GM18951 (cell line): Measurements from ENCODE around the gene CASP2.
"Not testable (repeated sequence)": the region's sequence is repeated elsewhere in the genome, so short reads cannot be mapped to it uniquely, and the experiment has no call there.

Experiments
- POLR2A ChIP-seq: IDR thresholded peaks from 4 replicates; pipeline ENCODE4 v1.6.1; 2011; ENCODE audit warnings: mild to moderate bottlenecking; ENCODE audit not compliant: insufficient read length, insufficient read depth; ENCODE audit errors: extremely low read depth
- in situ Hi-C: fragments of 300-500 bp; cut with MboI; formaldehyde crosslinking; loops from one replicate; pipeline ENCODE4 v1.12.0; 2022; ENCODE audit warnings: low sequenced_read_pairs, mixed read lengths, inconsistent platforms; ENCODE audit not compliant: unreplicated experiment

The CASP2 gene

DNA sequence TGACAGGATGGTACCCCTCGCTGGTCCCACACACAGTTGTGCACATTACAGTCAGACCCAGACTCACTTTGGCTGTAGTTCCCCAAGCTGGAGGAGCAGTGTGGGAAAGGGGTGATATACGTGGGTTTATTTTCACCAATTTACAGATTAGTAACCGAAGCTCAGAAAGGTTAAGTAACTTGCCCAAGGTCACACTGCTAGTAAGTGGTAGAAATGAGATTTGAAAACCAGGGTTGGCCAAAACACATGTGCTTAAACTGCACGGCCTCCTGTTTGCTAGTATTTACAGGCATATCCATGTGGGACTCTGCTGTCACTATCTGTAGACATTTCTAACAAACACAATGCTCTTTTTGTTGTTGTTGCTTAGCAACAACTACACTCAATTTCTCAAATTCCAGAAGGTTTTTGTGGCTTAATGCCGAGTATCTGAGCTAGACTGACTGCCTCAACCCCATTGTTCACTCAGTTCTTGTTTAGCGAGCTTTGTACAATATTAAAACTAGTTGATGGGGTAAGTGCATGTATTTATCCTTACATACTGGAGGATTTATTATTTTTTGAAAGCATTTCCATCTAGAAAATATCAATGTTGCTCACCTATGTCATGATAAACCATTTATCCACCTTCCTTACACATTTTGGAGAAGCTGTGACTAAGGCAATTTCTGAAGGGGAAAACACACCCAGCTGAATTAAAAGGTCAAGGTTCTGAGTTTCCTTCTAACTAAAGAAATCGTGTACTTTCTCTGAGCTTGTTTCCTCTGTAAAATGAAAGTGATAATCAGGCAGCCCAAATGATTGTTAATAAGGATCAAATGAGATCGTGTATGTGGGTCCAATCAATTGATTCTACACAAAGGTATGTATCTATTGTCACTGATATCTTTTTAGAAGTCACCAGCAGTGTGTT, 8.7 kb upstream of the CASP2 start:
- in situ Hi-C loops = no loop called here
- TF ChIP-seq POLR2A = no peak

DNA sequence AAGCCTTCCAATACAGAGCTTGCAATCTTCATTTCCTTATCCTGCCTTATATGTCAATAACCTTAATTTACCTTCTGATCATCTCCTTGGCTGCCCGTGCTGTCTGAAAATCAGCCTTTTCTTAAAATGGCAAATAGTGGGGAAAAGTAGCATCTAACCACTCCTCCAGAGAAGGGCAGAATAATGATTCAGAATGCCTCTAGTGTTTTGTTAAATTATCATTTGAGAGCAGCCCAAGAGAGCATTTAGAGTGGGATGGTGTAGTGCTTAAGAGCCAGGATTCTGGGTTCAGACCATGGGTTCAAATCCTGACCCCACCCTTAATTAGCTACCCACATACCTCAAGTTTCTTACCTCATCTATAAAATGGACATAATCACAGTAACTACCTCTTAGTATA, 8.0 kb upstream of the CASP2 start:
- in situ Hi-C loops = no loop called here
- no peak for TF ChIP-seq POLR2A

DNA sequence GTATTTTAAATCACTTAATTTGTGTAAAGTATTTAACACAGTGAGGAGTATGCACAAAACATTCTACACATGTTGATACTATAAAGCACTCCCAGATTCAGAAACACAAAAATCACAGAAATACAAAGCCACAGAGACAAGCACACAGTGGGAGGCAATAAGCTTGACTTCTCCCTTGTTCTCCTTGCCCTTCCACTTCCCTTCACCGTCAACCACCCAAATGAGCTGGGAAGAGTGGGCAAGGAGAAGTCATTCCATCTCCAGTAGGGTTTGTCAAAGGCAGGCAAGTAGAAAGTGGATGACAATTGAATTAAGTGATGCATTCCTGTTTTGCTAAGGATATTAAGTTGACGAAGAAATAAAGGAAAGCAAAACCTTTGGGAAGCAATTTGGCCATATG, 7.6 kb upstream of the CASP2 start:
- no peak for TF ChIP-seq POLR2A
- in situ Hi-C loops = no loop called here

DNA sequence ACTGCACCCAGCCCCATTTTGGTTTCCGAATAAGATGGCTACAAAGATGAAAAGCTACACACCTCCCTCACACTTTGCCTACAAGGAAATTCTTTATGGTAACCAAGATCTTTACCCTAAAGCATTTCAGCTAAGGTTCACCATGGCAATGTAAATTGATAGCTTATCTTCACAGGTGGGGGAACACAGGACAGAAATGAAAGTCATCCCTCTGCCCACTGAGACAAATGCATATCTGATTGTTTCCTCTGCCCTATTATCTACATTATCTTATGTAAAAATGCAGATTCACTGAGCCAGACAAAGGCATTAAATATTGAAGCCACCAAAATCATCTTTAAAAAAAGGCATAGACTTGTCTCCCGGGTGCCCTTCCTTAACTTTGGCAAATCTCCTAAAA, 6.6 kb upstream of the CASP2 start:
- in situ Hi-C loops = no loop called here
- TF ChIP-seq POLR2A = no peak

DNA sequence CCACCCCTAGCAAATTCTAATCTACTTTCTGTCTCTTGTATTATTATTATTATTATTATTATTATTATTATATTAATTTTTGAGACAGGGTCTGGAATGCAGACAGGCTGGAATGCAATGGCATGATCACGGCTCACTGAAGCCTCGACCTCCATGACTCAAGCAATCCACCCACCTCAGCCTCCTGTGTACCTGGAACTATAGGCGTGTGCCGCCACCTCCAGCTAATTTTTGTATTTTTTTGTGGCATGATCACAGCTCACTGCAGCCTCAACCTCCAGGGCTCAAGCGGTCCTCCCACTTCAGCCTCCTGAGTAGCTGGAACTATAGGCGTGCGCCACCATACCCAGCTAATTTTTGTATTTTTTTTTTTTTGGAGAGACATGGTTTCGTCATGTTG, 6.0 kb upstream of the CASP2 start:
- in situ Hi-C loops = no loop called here

DNA sequence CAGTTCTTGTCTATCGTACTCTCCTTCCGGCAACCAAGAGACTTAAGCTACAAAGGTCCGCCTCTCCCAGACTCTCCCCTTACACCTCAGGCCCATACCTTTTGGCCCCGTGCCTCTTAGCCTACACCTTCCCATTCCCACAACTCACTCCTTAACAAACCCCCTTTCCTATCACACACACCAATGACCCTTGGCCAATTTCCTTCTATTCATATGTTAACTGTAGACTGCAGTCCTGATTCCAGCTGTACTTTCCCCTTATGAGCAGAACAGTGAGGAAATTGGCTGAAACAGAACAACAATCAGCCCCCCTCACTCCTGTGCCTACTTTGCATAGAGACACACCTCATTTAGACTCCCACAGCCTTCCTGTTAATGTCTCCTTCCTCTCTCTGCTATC, 4.8 kb upstream of the CASP2 start:
- no peak for TF ChIP-seq POLR2A
- in situ Hi-C loops = no loop called here

More for the DNA sequence above, 6.0 kb upstream of the CASP2 start:
- TF ChIP-seq POLR2A = no peak

DNA sequence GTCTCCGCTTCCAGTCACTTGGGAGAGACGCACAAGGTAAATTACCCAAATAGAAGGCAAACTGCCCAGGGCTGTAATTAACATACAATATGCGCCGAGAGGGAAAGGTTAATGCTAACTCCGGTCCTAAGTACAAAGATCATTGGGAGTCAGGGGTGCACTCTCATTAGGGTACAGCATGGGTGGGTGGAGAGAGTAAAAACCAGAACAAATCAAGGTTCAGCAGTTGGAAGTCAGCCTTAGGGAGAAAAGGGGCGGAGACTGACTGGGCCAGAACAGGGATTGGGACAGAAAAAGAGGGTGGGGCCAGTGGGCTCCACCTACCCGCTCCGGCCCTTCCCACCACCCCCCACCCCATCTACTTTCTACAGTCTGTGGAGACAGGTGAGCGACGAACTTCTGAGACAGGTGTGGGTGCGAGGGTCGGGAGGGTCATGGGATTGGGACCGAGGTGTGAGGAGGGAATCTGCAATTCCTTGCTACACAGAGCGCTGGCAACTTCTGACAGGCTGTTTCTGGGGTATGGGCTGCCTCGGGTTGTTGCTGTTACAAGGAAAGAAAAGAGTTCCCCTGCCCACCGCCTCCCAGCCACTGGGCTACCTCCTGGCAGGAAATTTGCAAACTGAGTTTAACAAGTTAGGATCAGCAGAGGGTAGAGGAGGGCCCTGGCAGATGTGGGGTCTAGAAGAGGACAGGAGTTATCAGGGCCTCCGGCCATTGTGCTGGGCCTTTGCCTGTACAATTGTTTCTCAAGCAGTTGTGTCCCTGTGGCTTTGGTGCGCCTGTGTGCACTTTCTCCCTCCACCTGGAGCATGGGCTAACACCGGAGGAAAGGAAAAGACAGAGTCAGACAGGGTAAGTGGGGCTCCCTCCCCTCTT, 3.3 kb upstream of the CASP2 start, which contains the start of gene TMEM139:
TSS of gene TMEM139 (plus strand) at position 368 of the 879 bp plus-strand sequence. CDS start 1,000 bp downstream, outside the sequence.
- no peak for TF ChIP-seq POLR2A

DNA sequence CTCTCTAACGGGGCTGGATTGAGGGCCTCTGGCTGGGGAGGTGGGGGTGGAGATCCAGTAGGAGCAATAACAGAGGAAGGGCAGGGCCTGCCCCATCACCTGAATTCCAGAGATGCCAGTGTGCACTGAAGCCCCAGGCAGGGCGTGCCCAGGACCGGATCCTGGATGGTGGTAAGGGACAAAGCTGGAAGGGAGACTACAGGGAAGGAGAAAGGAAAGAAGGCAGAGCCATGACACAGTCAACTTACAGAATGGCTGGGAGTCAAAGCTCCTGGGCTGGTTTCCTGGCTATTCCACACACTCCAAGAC, 2.7 kb upstream of the CASP2 start:
- no peak for TF ChIP-seq POLR2A
- in situ Hi-C loops = no loop called here

More for the DNA sequence above, 3.3 kb upstream of the CASP2 start, which contains the start of gene TMEM139:
- in situ Hi-C loops = no loop called here

DNA sequence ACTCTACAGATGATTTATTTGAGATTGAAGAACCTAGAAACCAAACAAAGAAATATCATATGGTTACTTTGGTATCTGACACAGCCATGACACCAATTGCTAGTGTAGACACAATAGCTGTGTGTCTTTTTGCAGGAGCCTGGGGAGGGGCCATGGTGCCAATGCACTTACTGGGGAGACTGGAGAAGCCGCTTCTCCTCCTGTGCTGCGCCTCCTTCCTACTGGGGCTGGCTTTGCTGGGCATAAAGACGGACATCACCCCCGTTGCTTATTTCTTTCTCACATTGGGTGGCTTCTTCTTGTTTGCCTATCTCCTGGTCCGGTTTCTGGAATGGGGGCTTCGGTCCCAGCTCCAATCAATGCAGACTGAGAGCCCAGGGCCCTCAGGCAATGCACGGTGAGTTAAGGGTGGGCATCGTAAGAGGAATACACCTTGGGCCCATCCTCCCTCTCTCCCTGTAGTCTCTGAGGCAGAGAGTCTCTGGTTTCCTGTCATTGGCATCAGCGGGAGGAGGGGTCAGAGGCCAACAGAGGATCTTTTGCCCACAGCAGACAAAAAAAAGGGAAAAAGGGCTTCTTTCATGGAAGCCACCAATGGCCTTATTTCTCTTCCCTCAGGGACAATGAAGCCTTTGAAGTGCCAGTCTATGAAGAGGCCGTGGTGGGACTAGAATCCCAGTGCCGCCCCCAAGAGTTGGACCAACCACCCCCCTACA, 2.2 kb upstream of the CASP2 start:
- TF ChIP-seq POLR2A = no peak
- in situ Hi-C loops = no loop called here

DNA sequence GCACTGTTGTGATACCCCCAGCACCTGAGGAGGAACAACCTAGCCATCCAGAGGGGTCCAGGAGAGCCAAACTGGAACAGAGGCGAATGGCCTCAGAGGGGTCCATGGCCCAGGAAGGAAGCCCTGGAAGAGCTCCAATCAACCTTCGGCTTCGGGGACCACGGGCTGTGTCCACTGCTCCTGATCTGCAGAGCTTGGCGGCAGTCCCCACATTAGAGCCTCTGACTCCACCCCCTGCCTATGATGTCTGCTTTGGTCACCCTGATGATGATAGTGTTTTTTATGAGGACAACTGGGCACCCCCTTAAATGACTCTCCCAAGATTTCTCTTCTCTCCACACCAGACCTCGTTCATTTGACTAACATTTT, 1.6 kb upstream of the CASP2 start:
- no peak for TF ChIP-seq POLR2A
- in situ Hi-C loops = no loop called here

DNA sequence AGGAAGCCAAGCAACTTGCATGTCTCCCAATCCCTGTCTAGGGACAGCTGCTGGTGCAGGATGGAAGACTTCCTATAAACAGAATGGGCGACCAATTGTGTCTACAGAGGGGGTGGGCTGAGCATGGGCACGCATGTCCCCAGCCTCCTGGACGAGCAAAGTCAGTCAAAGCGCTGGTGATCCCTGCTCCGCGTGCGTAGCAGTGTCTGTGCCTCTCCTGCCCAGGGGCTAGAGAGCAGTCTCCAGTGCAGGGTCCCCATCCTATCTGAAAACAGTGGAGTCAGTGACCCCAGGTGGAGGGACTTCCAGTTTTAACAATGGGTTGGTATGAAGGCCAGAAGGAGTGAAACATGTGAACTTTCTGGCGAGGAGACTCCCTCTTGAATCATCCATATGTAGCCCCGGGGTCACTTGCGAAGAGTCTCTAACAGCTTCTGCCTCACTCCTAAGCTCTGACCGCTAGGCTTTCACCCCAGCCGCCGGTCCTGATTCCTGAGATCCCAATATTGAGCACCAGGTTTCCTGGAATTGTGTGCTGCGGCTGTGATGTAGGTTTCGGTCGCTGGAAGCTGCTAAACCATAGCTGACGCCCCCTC, 714 bp upstream of the CASP2 start:
- no peak for TF ChIP-seq POLR2A
- in situ Hi-C loops = no loop called here

DNA sequence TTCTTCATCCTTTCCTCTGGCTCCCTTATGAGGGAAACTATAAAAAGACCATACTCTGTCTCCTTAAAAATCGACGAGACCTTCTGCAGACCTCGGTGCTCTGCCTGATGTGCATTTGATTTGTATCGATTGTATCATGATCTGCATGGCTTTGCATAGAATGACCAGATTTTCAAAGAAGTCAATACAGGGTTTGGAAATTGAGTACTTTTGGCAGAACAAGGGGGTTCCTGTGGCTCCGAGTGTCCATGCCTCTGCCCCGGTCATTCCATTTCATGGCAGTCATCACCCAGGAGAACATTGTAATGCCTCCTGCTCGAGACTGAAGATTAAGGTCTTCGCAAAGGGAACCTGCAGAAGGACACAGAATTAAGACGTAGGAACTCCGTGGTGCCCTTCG, 685 bp downstream of the CASP2 start:
- in situ Hi-C loops = no loop called here
- TF ChIP-seq POLR2A = no peak

DNA sequence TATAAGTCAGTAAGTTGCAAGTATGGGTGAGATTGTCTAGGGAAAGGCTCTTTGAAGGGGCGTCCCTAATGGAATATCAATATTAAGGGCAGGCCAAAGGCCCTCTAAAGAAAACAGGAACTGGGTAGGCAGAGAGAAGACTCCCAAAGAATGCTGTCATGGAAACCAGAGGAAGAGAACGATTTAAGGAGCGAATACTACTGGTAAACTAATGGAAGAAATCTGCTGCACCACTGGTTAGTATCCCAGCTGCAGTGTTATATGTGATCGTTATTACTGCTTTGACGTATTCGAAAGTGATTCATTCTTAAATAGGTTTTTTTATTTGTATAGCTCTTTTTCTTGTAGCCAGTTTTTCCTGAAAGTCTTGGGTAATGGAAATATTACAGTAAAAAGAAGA, 1.3 kb downstream of the CASP2 start:
- in situ Hi-C loops = no loop called here
- no peak for TF ChIP-seq POLR2A

DNA sequence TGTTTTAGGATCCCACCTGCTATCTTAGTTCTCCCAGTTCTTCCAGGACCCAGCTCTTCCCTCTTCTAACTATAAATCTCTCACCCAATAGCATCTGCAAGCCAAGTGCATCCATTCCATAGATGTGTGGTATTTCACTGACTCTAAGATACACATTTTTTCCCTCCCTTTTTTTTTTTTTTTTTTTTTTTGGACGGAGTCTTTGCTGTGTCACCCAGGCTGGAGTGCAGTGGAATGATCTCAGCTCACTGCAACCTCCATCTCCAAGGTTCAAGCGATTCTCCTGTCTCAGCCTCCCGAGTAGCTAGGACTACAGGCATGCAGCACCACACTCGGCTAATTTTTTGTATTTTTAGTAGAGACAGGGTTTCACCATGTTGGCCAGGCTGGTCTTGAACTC, 1.7 kb downstream of the CASP2 start:
- in situ Hi-C loops = not testable (repeated sequence)
